HCT116 (cell line): ENCODE measurements around the gene DHX36. TPM values are rescaled to one million over a fixed set of nuclear protein-coding genes. Genes with fewer than 3 reads are reported as not detected.

ENCODE experiments used
- ATAC-seq: fragments of 200-7000 bp; cut with Tn5 transposase; 2 replicates; pipeline ENCODE4 v1.9.1; 2020; ENCODE audit warnings: mild to moderate bottlenecking, moderate library complexity
- BruUV-seq: library from RNA; stranded (reverse); fragments of 400-500 nt; replicated peaks from 2 replicates; lab custom pipeline; 2021; lab: Mats Ljungman, UMichigan
- CTCF ChIA-PET: fragments of 300-600 bp; sonication (Branson Sonifier 250); formaldehyde crosslinking; loops from one replicate; lab custom pipeline; 2021; ENCODE audit warnings: antibody characterized with exemption; lab: Charles Lee
- POLR2A ChIA-PET: fragments of 300-600, 350-600 bp; sonication (Branson Sonifier 250); formaldehyde crosslinking; loops from one replicate; lab custom pipeline; 2021; ENCODE audit warnings: antibody characterized with exemption; lab: Charles Lee
- RAD21 ChIA-PET, 2 experiments: fragments of 300-600 bp; sonication (Branson Sonifier 250); formaldehyde crosslinking; loops; one replicate each; lab custom pipeline; 2023; ENCODE audit warnings: low total read pairs in 2 of 2; ENCODE audit not compliant: uncharacterized antibody in 2 of 2, unreplicated experiment in 2 of 2, low non-redundant PET in 1 of 2; lab: Charles Lee
- DNase-seq: peaks from one replicate; pipeline ENCODE4 v3.0.0-alpha.2; 2010; ENCODE audit warnings: low read depth, low spot score
- H2AFZ ChIP-seq: fragments of 200-600 bp; shearing (Covaris generic), sonication (generic); 2 replicates; pipeline ENCODE4 v1.6.1; 2017; ENCODE audit warnings: low read depth, mixed run types, mixed read lengths, antibody characterized with exemption, low read length; ENCODE audit not compliant: poor library complexity, severe bottlenecking
- H3K27ac ChIP-seq: 2 replicates; pipeline ENCODE4 v1.5.1; 2012; ENCODE audit warnings: low read depth, low read length
- H3K27me3 ChIP-seq: fragments of 200-600 bp; sonication (generic); 2 replicates; pipeline ENCODE4 v1.6.1; 2016; ENCODE audit warnings: mixed run types, low read length, mixed read lengths; ENCODE audit not compliant: insufficient read depth
- H3K36me3 ChIP-seq, 2 experiments: fragments of 200-500 bp in 1 of 2; fragments of 200-600 bp in 1 of 2; sonication (Bioruptor generic) in 1 of 2; sonication (generic) in 1 of 2; 2 replicates each; pipeline versions ENCODE4 v1.5.1 to v1.6.1; 2014 to 2016; ENCODE audit warnings: low read length in 2 of 2, inconsistent platforms in 1 of 2, mixed read lengths in 1 of 2, mixed run types in 1 of 2; ENCODE audit not compliant: insufficient read depth in 2 of 2, control insufficient read depth in 1 of 2
- H3K4me1 ChIP-seq, 2 experiments: fragments of 200-600 bp in 1 of 2; sonication (generic) in 1 of 2; 2 replicates each; pipeline versions ENCODE4 v1.5.1 to v1.6.1; 2012 to 2017; ENCODE audit warnings: low read length in 2 of 2, inconsistent platforms in 1 of 2, mild to moderate bottlenecking in 1 of 2, mixed read lengths in 1 of 2, mixed run types in 1 of 2, moderate library complexity in 1 of 2; ENCODE audit not compliant: insufficient read depth in 2 of 2, control insufficient read depth in 1 of 2
- H3K4me2 ChIP-seq: fragments of 200-600 bp; sonication (generic); 2 replicates; pipeline ENCODE4 v1.6.1; 2017; ENCODE audit warnings: mixed run types, low read length, mixed read lengths
- H3K4me3 ChIP-seq, 2 experiments: fragments of 200-600 bp in 1 of 2; sonication (generic) in 1 of 2; replicated peaks in 1 of 2; 2 replicates each; pipeline ENCODE4 v1.5.1; 2011 to 2016; ENCODE audit warnings: low read length in 2 of 2, control low read depth in 1 of 2, low read depth in 1 of 2, mild to moderate bottlenecking in 1 of 2, mixed read lengths in 1 of 2, mixed run types in 1 of 2
- H3K79me2 ChIP-seq: fragments of 200-600 bp; sonication (generic); 2 replicates; pipeline ENCODE4 v1.6.1; 2017; ENCODE audit warnings: mild to moderate bottlenecking, mixed run types, low read length, moderate library complexity, mixed read lengths; ENCODE audit not compliant: insufficient read depth
- H3K9ac ChIP-seq: fragments of 200-600 bp; sonication (generic); 2 replicates; pipeline ENCODE4 v1.6.1; 2016; ENCODE audit warnings: low read length, mixed read lengths
- H3K9me2 ChIP-seq: fragments of 200-600 bp; sonication (generic), shearing (Covaris generic); 2 replicates; pipeline ENCODE4 v1.6.1; 2017; ENCODE audit warnings: mixed run types, mild to moderate bottlenecking, moderate library complexity; ENCODE audit not compliant: insufficient read depth
- H3K9me3 ChIP-seq, 2 experiments: fragments of 200-500 bp in 1 of 2; fragments of 200-600 bp in 1 of 2; sonication (Bioruptor generic) in 1 of 2; sonication (generic) in 1 of 2; 2 replicates each; pipeline ENCODE4 v1.6.1; 2014 to 2017; ENCODE audit warnings: low read length in 2 of 2, mixed read lengths in 2 of 2, inconsistent platforms in 1 of 2, low read depth in 1 of 2, mild to moderate bottlenecking in 1 of 2, mixed run types in 1 of 2, moderate library complexity in 1 of 2; ENCODE audit not compliant: control insufficient read depth in 1 of 2, insufficient read depth in 1 of 2
- H4K20me1 ChIP-seq: fragments of 200-600 bp; sonication (generic), shearing (Covaris generic); 2 replicates; pipeline ENCODE4 v1.6.1; 2017; ENCODE audit warnings: mixed run types, mild to moderate bottlenecking, moderate library complexity; ENCODE audit not compliant: insufficient read depth
- ATF3 ChIP-seq: IDR thresholded peaks from 2 replicates; pipeline ENCODE4 v1.6.1; 2012
- CEBPB ChIP-seq: IDR thresholded peaks from 2 replicates; pipeline ENCODE4 v1.6.1; 2012; ENCODE audit warnings: low read depth
- CTCF ChIP-seq, 3 experiments: fragments of 200-600 bp in 1 of 3; sonication (generic) in 1 of 3; IDR thresholded peaks in 2 of 3; conservative IDR thresholded peaks in 1 of 3; 2 replicates each; pipeline ENCODE4 v1.5.1; 2012 to 2017; ENCODE audit warnings: low read depth in 2 of 3, low read length in 2 of 3, antibody characterized with exemption in 1 of 3, borderline replicate concordance in 1 of 3, control low read depth in 1 of 3, mild to moderate bottlenecking in 1 of 3, mixed read lengths in 1 of 3, mixed run types in 1 of 3, moderate library complexity in 1 of 3; ENCODE audit not compliant: insufficient read depth in 1 of 3
- ELF1 ChIP-seq: IDR thresholded peaks from 2 replicates; pipeline ENCODE4 v1.6.1; 2012; ENCODE audit warnings: low read depth, borderline replicate concordance
- EZH2 ChIP-seq: fragments of 200-600 bp; sonication (generic); IDR thresholded peaks from 2 replicates; pipeline ENCODE4 v1.6.1; 2017; ENCODE audit warnings: antibody characterized with exemption, mixed run types
- EZH2phosphoT487 ChIP-seq: fragments of 200-600 bp; IDR thresholded peaks from 2 replicates; pipeline ENCODE4 v1.6.1; 2018; ENCODE audit warnings: antibody characterized with exemption, borderline replicate concordance
- FOSL1 ChIP-seq: IDR thresholded peaks from 2 replicates; pipeline ENCODE4 v1.6.1; 2012; ENCODE audit warnings: low read depth
- MAX ChIP-seq: IDR thresholded peaks from 2 replicates; pipeline ENCODE4 v1.6.1; 2012
- POLR2A ChIP-seq: IDR thresholded peaks from 2 replicates; pipeline ENCODE4 v1.7.0; 2011; ENCODE audit warnings: borderline replicate concordance; ENCODE audit not compliant: insufficient read depth, insufficient read length; ENCODE audit errors: extremely low read depth
- POLR2AphosphoS5 ChIP-seq: IDR thresholded peaks from 2 replicates; pipeline ENCODE4 v1.6.1; 2011; ENCODE audit warnings: mild to moderate bottlenecking, low read depth, low read length, moderate library complexity
- RAD21 ChIP-seq: IDR thresholded peaks from 2 replicates; pipeline ENCODE4 v1.6.1; 2012; ENCODE audit warnings: low read depth, mild to moderate bottlenecking
- SIN3A ChIP-seq: IDR thresholded peaks from 2 replicates; pipeline ENCODE4 v1.6.1; 2012; ENCODE audit warnings: low read depth
- TCF7L2 ChIP-seq: IDR thresholded peaks from 2 replicates; pipeline ENCODE4 v1.7.0; 2011; ENCODE audit warnings: borderline replicate concordance, inconsistent platforms; ENCODE audit not compliant: insufficient read depth, insufficient read length; ENCODE audit errors: extremely low read depth
- ZBTB33 ChIP-seq: IDR thresholded peaks from 2 replicates; pipeline ENCODE4 v1.6.1; 2011; ENCODE audit warnings: mild to moderate bottlenecking, low read length, moderate library complexity; ENCODE audit not compliant: insufficient replicate concordance; ENCODE audit errors: extremely low read depth
- ZFX ChIP-seq: fragments of 450-650 bp; IDR thresholded peaks from 2 replicates; pipeline ENCODE4 v1.6.1; 2017
- ZNF274 ChIP-seq: fragments of 200-500 bp; sonication (Bioruptor generic); IDR thresholded peaks from 2 replicates; pipeline ENCODE4 v1.6.1; 2014; ENCODE audit warnings: mild to moderate bottlenecking, low read depth, low read length, inconsistent platforms
- intact Hi-C: fragments of 100-400 bp; cut with micrococcal nuclease; formaldehyde crosslinking; loops from 2 replicates; pipeline ENCODE4 v1.10.0; 2022
- total RNA-seq: library from RNA; stranded (reverse); gene quantifications from one replicate; pipeline ENCODE4 v1.2.1, GENCODE V29; 2021; ENCODE audit not compliant: unreplicated experiment

Gene DHX36
- total RNA-seq, 1 experiment from 2014 or later: 49.9 TPM

- no peaks in the 10 kb centered on the region for H3K9me2 ChIP-seq
- no peak overlapping the region for H3K9ac ChIP-seq
- ChIA-PET CTCF (no interaction called here), POLR2A (no interaction called here), RAD21 (no interaction called here)
- DNase-seq: no peak
- no peaks in the 10 kb centered on the region for H3K4me1 ChIP-seq
- H3K27me3 ChIP-seq: no peaks in the 10 kb centered on the region
- no peaks in the 10 kb centered on the region for H4K20me1 ChIP-seq
- TF ChIP-seq POLR2AphosphoS5: no peak
- TF ChIP-seq CTCF (IDR thresholded peaks at IDR 0.05 in 2 of 3, conservative IDR thresholded peaks at IDR 0.05 in 1 of 3; ENCODE audit: borderline replicate concordance in 1 of 3, insufficient read depth in 1 of 3, low read depth in 2 of 3, low read length in 2 of 3): no peak
- TF ChIP-seq ELF1: no peak
- TF ChIP-seq ZFX: no peak
- TF ChIP-seq RAD21: no peak
- TF ChIP-seq EZH2: no peak
- no peak for TF ChIP-seq ZNF274
- TF ChIP-seq MAX: no peak
- no peak for TF ChIP-seq EZH2phosphoT487
- no peak for TF ChIP-seq POLR2A
- TF ChIP-seq ATF3: no peak
- TF ChIP-seq CEBPB: no peak
- no peak for TF ChIP-seq SIN3A
- no peak for TF ChIP-seq FOSL1
- TF ChIP-seq TCF7L2: no peak
- TF ChIP-seq ZBTB33: no peak
- no peak overlapping the region for H3K27ac ChIP-seq
- H3K36me3 ChIP-seq: peaks cover 4 to 8% of the 10 kb centered on the region in 2 experiments; a peak in 3 of 4 replicates
- no peaks in the 10 kb centered on the region for H3K79me2 ChIP-seq
- H3K9me3 ChIP-seq: no peaks in the 10 kb centered on the region
- H3K4me3 ChIP-seq: no peak overlapping the region
- intact Hi-C loops: loop anchor here (10.0 kb wide), 2 partner anchors 255 to 1225 kb away; no protein-coding TSS in a partner anchor
- no peak overlapping the region for H3K4me2 ChIP-seq
- no TSS peak for BruUV-seq
- no peak for ATAC-seq
- H2AFZ ChIP-seq: no peak overlapping the region
Observed at GRCh38 chr3:154250291-154250690, 74.0 kb downstream of the DHX36 start.
